ENCODE measurements around the gene MGAM2.

GRCh38 chr7:142231716-142232115, 120.2 kb downstream of the MGAM2 start:
- TF ChIP-seq ISL1 (CRISPR knock-in tag; IDR thresholded peaks at IDR 0.05) (no peak), ZC3H10 (CRISPR knock-in tag; IDR thresholded peaks at IDR 0.05) (no peak), ZFP3 (CRISPR knock-in tag; IDR thresholded peaks at IDR 0.05) (no peak), ZFP30 (CRISPR knock-in tag; IDR thresholded peaks at IDR 0.05) (no peak)
- TF ChIP-seq, protein P1, sequence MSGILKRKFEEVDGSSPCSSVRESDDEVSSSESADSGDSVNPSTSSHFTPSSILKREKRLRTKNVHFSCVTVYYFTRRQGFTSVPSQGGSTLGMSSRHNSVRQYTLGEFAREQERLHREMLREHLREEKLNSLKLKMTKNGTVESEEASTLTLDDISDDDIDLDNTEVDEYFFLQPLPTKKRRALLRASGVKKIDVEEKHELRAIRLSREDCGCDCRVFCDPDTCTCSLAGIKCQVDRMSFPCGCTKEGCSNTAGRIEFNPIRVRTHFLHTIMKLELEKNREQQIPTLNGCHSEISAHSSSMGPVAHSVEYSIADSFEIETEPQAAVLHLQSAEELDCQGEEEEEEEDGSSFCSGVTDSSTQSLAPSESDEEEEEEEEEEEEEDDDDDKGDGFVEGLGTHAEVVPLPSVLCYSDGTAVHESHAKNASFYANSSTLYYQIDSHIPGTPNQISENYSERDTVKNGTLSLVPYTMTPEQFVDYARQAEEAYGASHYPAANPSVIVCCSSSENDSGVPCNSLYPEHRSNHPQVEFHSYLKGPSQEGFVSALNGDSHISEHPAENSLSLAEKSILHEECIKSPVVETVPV (CRISPR knock-in tag; IDR thresholded peaks at IDR 0.05), result no peak
- TF ChIP-seq, protein P2, sequence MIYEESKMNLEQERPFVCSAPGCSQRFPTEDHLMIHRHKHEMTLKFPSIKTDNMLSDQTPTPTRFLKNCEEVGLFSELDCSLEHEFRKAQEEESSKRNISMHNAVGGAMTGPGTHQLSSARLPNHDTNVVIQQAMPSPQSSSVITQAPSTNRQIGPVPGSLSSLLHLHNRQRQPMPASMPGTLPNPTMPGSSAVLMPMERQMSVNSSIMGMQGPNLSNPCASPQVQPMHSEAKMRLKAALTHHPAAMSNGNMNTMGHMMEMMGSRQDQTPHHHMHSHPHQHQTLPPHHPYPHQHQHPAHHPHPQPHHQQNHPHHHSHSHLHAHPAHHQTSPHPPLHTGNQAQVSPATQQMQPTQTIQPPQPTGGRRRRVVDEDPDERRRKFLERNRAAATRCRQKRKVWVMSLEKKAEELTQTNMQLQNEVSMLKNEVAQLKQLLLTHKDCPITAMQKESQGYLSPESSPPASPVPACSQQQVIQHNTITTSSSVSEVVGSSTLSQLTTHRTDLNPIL (CRISPR knock-in tag; IDR thresholded peaks at IDR 0.05; ENCODE audit: low read depth), result no peak

Measured in SK-N-SH treated with all-trans-retinoic acid at 6 μM for 48 hours (cell line).